OCI-LY1 (cell line): ENCODE data around the gene NCAM1.

Experiments used
- EZH2 ChIP-seq: fragments of 200-600 bp; sonication (generic), shearing (Covaris generic); IDR thresholded peaks from 2 replicates; pipeline ENCODE4 v1.8.0; 2017; ENCODE audit warnings: borderline replicate concordance, mixed run types, mild to moderate bottlenecking, antibody characterized with exemption, low read length, moderate library complexity, mixed read lengths
- TF ChIP-seq, protein P1 (sequence below): fragments of 200-600 bp; sonication (generic), shearing (Covaris generic); IDR thresholded peaks from 2 replicates; pipeline ENCODE4 v1.5.1; 2017; ENCODE audit warnings: mild to moderate bottlenecking, antibody characterized with exemption, low read length, moderate library complexity, mixed read lengths

GRCh38 chr11:113260541-113260940 is 299.3 kb downstream of the NCAM1 start:
- TF ChIP-seq, protein P1, sequence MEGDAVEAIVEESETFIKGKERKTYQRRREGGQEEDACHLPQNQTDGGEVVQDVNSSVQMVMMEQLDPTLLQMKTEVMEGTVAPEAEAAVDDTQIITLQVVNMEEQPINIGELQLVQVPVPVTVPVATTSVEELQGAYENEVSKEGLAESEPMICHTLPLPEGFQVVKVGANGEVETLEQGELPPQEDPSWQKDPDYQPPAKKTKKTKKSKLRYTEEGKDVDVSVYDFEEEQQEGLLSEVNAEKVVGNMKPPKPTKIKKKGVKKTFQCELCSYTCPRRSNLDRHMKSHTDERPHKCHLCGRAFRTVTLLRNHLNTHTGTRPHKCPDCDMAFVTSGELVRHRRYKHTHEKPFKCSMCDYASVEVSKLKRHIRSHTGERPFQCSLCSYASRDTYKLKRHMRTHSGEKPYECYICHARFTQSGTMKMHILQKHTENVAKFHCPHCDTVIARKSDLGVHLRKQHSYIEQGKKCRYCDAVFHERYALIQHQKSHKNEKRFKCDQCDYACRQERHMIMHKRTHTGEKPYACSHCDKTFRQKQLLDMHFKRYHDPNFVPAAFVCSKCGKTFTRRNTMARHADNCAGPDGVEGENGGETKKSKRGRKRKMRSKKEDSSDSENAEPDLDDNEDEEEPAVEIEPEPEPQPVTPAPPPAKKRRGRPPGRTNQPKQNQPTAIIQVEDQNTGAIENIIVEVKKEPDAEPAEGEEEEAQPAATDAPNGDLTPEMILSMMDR = no peak
- no peak for TF ChIP-seq EZH2
